ENCODE data around the gene MYO5A. TPM values are rescaled to one million over a fixed set of nuclear protein-coding genes. Genes with fewer than 3 reads are reported as not detected.

MYO5A gene
- total and polyA plus RNA-seq, 2 donors (not counting 1 experiment from before 2014, with no cell fraction given), result 32.9 to 41.9 TPM

DNA sequence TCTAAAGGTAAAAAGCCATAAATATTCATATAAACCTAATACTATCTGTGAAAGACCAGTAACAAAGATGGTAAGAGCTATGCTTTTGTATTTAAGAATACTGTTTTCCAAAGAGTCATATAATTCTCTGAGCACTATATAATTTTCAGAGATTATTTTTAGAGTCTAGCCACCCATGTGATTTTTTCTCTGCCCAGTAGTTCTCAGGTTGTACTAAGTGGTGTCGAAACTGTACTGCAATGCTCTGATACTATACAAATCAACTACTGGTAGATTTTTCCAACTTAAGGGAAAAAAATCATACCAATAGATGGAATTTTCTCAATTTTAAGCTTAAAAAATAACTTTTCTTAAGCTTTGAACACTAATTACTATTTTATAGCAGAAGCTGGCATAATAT is 104.8 kb downstream of the MYO5A start:
- no peak for TF ChIP-seq EZH2 (IDR thresholded peaks at IDR 0.05; ENCODE audit: low read length, missing control alignments)
- TF ChIP-seq, protein P1, sequence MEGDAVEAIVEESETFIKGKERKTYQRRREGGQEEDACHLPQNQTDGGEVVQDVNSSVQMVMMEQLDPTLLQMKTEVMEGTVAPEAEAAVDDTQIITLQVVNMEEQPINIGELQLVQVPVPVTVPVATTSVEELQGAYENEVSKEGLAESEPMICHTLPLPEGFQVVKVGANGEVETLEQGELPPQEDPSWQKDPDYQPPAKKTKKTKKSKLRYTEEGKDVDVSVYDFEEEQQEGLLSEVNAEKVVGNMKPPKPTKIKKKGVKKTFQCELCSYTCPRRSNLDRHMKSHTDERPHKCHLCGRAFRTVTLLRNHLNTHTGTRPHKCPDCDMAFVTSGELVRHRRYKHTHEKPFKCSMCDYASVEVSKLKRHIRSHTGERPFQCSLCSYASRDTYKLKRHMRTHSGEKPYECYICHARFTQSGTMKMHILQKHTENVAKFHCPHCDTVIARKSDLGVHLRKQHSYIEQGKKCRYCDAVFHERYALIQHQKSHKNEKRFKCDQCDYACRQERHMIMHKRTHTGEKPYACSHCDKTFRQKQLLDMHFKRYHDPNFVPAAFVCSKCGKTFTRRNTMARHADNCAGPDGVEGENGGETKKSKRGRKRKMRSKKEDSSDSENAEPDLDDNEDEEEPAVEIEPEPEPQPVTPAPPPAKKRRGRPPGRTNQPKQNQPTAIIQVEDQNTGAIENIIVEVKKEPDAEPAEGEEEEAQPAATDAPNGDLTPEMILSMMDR (conservative IDR thresholded peaks at IDR 0.05 in 1 of 2, IDR thresholded peaks at IDR 0.05 in 1 of 2; ENCODE audit: low read depth in 1 of 2, low read length in 2 of 2), result no peak
- H3K27ac ChIP-seq (ENCODE audit: insufficient read depth, low read length), result no peak overlapping the region
- DNase-seq (ENCODE audit: low read depth in 2 of 2), result no peak
- H3K9me3 ChIP-seq (ENCODE audit: control insufficient read depth, insufficient read depth, low read depth, low read length), result no peaks in the 10 kb centered on the region
- H2AFZ ChIP-seq (ENCODE audit: low read length), result no peak overlapping the region
- H3K4me1 ChIP-seq (ENCODE audit: control insufficient read depth, extremely low read depth, insufficient read depth, low read length), result no peaks in the 10 kb centered on the region
- no peak overlapping the region for H3K4me2 ChIP-seq (ENCODE audit: extremely low read depth, insufficient read depth, low read length)
- H3K36me3 ChIP-seq (ENCODE audit: control insufficient read depth, insufficient read depth, low read length), result no peaks in the 10 kb centered on the region
- no peak overlapping the region for H3K9ac ChIP-seq (ENCODE audit: insufficient read depth, low read length)
- no peaks in the 10 kb centered on the region for H3K27me3 ChIP-seq (ENCODE audit: control insufficient read depth, insufficient read depth, low read length)
- H3K79me2 ChIP-seq (ENCODE audit: control insufficient read depth, insufficient read depth, low read length), result no peaks in the 10 kb centered on the region
- H4K20me1 ChIP-seq (ENCODE audit: control insufficient read depth, extremely low read depth, insufficient read depth, low read length), result no peaks in the 10 kb centered on the region
- H3K4me3 ChIP-seq (replicated peaks in 1 of 4; ENCODE audit: control extremely low read depth in 1 of 4, insufficient read depth in 1 of 4, low read depth in 3 of 4, low read length in 4 of 4), result no peak overlapping the region

DNA sequence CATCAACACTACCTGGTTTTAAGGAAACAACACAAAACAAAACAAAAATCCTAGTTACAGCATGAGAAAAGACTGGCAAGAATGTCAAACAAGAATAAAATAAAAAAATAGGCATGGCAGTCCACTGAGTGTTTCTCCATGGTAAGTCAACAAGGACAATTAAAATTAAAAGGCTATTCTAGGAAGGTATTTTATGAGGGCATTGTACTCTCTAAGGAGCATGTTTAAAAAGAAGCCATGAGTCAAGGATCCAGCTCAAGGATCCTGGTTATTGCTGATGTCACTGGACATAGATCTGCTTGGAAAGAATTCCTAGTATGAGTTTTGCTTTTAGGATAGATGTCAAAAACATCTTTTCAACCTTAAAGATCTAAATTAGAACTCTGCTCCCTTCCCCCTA is 106.7 kb downstream of the MYO5A start:
- no peaks in the 10 kb centered on the region for H3K27me3 ChIP-seq (ENCODE audit: control insufficient read depth, insufficient read depth, low read length)
- no peaks in the 10 kb centered on the region for H3K4me1 ChIP-seq (ENCODE audit: control insufficient read depth, extremely low read depth, insufficient read depth, low read length)
- no peaks in the 10 kb centered on the region for H4K20me1 ChIP-seq (ENCODE audit: control insufficient read depth, extremely low read depth, insufficient read depth, low read length)
- no peaks in the 10 kb centered on the region for H3K79me2 ChIP-seq (ENCODE audit: control insufficient read depth, insufficient read depth, low read length)
- no peak overlapping the region for H3K9ac ChIP-seq (ENCODE audit: insufficient read depth, low read length)
- no peaks in the 10 kb centered on the region for H3K36me3 ChIP-seq (ENCODE audit: control insufficient read depth, insufficient read depth, low read length)
- no peak overlapping the region for H3K27ac ChIP-seq (ENCODE audit: insufficient read depth, low read length)
- DNase-seq (ENCODE audit: low read depth in 2 of 2), result no peak
- no peak overlapping the region for H3K4me3 ChIP-seq (replicated peaks in 1 of 4; ENCODE audit: control extremely low read depth in 1 of 4, insufficient read depth in 1 of 4, low read depth in 3 of 4, low read length in 4 of 4)
- TF ChIP-seq, protein P1 (conservative IDR thresholded peaks at IDR 0.05 in 1 of 2, IDR thresholded peaks at IDR 0.05 in 1 of 2; ENCODE audit: low read depth in 1 of 2, low read length in 2 of 2), result no peak
- TF ChIP-seq EZH2 (IDR thresholded peaks at IDR 0.05; ENCODE audit: low read length, missing control alignments), result no peak
- no peak overlapping the region for H2AFZ ChIP-seq (ENCODE audit: low read length)
- H3K9me3 ChIP-seq (ENCODE audit: control insufficient read depth, insufficient read depth, low read depth, low read length), result no peaks in the 10 kb centered on the region
- H3K4me2 ChIP-seq (ENCODE audit: extremely low read depth, insufficient read depth, low read length), result no peak overlapping the region

DNA sequence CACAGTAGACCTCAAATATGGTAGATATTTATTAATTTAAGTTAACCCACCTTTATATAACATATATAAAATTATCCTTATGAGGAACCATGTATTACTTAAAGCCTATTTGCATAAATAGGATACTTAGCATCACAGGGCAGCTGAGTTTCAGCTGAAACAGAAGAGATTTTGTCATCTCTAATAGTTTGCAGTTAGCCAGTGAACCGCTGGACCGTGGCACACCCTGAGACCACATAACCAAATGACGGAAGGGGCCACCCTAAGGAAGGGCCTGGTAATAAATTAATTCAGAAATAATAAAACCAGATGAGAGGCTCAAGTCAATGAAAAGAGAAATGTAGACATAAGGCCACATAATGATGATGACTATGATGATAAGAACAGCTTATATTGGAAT is 107.7 kb downstream of the MYO5A start:
- H3K27me3 ChIP-seq (ENCODE audit: control insufficient read depth, insufficient read depth, low read length), result no peaks in the 10 kb centered on the region
- no peaks in the 10 kb centered on the region for H3K9me3 ChIP-seq (ENCODE audit: control insufficient read depth, insufficient read depth, low read depth, low read length)
- no peaks in the 10 kb centered on the region for H3K4me1 ChIP-seq (ENCODE audit: control insufficient read depth, extremely low read depth, insufficient read depth, low read length)
- H3K4me2 ChIP-seq (ENCODE audit: extremely low read depth, insufficient read depth, low read length), result no peak overlapping the region
- no peaks in the 10 kb centered on the region for H3K36me3 ChIP-seq (ENCODE audit: control insufficient read depth, insufficient read depth, low read length)
- H2AFZ ChIP-seq (ENCODE audit: low read length), result no peak overlapping the region
- H4K20me1 ChIP-seq (ENCODE audit: control insufficient read depth, extremely low read depth, insufficient read depth, low read length), result no peaks in the 10 kb centered on the region
- no peaks in the 10 kb centered on the region for H3K79me2 ChIP-seq (ENCODE audit: control insufficient read depth, insufficient read depth, low read length)
- TF ChIP-seq, protein P1 (conservative IDR thresholded peaks at IDR 0.05 in 1 of 2, IDR thresholded peaks at IDR 0.05 in 1 of 2; ENCODE audit: low read depth in 1 of 2, low read length in 2 of 2), result no peak
- TF ChIP-seq EZH2 (IDR thresholded peaks at IDR 0.05; ENCODE audit: low read length, missing control alignments), result no peak
- H3K4me3 ChIP-seq (replicated peaks in 1 of 4; ENCODE audit: control extremely low read depth in 1 of 4, insufficient read depth in 1 of 4, low read depth in 3 of 4, low read length in 4 of 4), result no peak overlapping the region
- H3K9ac ChIP-seq (ENCODE audit: insufficient read depth, low read length), result no peak overlapping the region
- no peak for DNase-seq (ENCODE audit: low read depth in 2 of 2)
- H3K27ac ChIP-seq (ENCODE audit: insufficient read depth, low read length), result no peak overlapping the region

Measured in fibroblast of lung (primary cell).